ENCODE results near the gene ASB13.

ASB13 gene

GRCh38 chr10:5647507-5648240, 18.7 kb downstream of the ASB13 start:
- DNase-seq: no peak

DNA sequence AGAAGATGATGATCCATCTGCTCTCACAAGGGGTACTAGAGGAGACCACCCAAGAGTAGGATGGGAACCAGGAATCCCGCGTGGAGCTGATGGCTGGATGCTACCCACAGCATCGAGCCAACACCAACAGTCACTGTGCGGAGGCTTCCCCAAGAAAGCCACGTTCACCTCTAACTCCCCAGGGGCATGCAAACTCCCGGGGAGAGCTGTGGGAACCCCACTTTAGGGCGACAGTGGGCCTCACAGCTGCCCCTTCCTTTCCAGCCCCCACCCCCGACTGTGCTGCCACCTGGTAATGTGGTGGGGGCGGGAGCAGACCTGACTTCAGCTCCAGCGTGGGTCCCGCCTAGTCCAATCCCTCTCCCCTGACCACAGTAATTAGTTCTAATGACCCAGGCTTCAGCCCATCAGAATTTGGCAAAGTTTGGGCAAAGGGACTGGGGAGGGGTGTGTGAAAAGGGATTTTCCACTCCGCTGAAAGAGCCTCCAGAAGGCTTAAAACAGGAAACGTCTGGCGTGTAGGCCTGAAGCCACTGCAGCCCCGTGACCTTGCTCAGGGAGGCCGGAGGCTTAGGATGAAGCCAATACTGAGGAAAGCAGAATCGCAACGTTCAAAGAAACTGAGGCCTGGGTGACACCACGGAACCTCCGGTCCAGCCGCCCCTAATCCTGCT, 20.3 kb downstream of the ASB13 start:
- DNase-seq: no peak

DNA sequence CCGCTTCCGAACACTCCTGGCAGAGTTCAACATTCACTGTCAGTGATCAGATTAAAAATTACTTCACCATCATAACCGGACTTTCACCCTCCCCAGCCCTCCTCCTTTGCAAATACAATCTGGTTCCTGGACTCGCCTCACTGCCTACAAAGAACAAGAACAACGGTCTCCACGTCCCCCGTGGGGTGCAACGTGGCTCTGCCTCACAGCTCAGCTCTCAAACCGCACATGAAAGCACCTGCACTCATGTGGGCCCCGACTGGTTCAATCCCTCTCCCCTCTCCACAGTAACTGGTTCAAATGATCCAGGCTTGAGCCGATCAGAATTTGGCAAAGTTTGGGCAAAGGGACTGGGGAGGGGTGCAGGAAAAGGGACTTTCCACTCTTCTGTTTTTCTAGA, 21.0 kb downstream of the ASB13 start:
- DNase-seq: no peak

- no peak for DNase-seq
These were observed 21.5 kb downstream of the ASB13 start for GRCh38 chr10:5644930-5645329.

DNA sequence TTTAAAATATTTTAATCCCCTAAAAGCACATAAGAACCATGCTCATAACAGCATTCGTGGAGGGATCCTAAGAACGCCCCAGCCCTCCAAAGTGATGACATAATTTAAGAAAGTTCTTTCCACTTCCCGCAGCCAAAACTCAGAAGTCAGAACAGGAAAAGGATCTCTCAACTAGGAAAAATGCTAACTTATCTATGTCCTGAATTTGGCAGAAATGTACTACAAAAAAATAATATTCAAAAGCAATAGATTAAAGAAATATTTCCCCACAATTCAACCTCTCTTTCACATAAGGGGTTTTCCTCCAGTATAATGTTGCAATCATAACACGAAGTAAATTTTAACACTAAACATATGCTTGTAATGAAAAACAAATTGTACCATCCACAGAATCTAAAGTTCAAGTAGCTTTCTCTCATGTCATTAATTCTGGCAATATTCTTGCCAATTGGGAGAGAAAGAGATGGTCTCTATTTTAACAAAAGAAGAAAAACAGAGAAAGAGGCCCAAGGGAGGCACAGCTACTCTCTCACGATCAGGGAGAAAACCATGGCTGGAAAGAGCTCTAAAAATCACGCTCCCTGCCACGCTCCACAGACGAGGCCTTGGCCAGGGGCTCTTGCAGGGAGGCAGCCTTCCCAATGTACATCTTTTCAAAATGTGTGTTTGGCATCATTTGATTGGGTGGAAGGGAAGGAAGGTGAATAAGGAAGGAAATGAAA, 22.9 kb downstream of the ASB13 start:
- no peak for DNase-seq

DNA sequence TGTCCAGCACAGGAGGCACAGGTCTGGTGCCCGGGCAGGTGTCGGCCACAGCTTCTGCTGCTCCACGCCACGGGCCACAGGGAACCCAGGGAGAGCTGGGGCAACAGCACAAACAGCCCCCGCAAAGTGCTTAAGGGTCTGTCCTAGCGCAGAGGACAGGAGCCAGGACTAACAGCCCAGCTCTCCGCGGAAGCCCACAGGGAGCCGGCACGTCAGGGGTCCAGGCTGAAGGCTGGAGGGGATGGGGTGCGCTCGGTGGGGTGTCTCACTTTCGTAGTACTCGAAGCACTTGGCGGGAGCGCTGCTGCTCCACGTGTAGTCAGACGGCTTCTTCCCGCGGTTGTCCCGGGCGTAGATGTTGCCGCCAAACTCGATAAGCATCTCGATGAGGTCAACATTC, 24.9 kb downstream of the ASB13 start:
- no peak for DNase-seq

GRCh38 chr10:5640501-5640900, 25.9 kb downstream of the ASB13 start:
- no peak for DNase-seq

- no peak for DNase-seq
These were observed 26.4 kb downstream of the ASB13 start for GRCh38 chr10:5640036-5640435.

DNA sequence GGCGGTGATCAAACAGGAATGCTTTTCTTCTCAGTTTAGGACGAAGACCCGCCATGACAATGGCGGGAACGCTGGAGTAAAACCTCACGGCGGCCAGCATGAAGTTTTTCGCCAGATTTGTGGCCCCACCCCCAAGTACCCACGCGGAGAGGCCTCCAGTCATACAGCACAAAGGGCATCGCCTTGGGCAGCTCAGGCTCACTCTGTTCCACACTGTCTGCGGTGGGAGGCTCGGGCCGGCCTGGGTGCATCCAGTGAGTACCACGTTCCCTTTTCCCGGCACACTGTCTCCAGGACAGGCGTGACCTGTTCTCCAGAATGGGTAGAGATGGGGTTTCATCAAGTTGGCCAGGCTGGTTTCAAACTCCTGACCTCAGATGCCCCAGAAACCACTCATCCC, 27.3 kb downstream of the ASB13 start:
- DNase-seq: no peak

DNA sequence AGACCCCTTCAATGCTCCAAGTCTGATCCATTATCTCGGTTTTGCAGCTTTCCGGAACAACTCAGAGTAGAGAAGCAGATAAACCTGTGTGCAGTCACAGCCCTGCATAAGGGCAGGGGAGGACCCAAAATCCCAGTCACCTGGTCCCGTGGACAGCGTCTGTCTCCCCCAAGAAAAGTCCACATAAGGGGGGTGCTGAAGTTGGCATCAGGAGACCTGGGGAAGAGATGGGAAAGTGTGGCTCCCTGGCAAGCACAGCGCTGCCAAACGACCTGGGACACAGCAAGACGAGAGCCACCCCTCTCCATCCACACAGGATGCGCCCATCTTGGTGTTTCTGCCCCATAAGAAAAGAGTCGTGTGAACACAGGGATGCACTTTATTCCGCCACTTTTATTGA, 27.9 kb downstream of the ASB13 start:
- no peak for DNase-seq

DNA sequence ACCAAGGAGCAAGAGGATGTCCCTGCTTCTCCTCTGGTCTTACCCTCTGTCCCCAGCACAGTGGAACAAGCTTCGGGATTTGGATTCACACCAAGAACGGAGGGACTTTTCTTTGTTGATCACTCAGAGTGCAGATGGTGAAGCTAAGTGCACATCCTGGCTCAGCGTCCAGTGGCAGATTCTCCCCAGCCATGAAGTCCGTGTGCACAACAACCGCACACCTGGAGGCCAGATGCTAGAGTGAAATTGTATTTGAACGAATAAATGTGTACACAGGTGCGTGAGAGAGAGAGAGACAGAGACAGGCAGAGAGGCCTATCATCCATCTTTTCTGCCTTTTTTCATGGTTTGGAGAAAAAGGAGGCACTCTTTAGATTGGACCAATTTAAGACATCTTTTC, 31.5 kb downstream of the ASB13 start:
- no peak for DNase-seq

DNA sequence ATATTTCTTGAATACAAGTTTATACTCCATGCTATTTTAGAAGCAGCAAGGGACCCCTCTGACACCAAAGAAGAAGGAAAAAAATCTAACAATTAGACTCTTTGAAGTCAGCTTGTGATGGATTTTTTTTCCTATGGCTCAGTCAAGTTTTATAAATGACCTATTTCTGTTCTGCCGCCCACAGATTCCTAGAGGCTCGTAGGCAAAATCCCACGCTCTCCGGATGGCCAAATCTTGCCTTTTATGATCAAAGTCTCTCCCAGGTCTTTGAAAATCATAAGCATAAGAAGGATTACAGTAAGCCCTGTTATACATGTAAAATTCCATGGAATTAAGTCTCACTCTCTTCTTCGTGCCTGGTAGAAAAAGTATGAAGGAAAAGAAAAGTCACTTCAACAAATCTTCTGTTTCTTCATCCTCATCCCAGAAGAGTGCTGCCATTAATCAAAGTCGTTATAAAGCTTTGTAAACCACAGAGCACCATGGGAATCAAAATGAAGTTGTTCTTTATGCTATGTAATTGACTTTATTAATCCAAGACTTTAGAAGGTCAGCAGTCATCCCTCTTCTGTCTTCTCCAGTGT, 33.1 kb downstream of the ASB13 start:
- DNase-seq: no peak

GRCh38 chr10:5632446-5632845, 33.9 kb downstream of the ASB13 start:
- DNase-seq: no peak

GRCh38 chr10:5631936-5632335, 34.5 kb downstream of the ASB13 start:
- no peak for DNase-seq

DNA sequence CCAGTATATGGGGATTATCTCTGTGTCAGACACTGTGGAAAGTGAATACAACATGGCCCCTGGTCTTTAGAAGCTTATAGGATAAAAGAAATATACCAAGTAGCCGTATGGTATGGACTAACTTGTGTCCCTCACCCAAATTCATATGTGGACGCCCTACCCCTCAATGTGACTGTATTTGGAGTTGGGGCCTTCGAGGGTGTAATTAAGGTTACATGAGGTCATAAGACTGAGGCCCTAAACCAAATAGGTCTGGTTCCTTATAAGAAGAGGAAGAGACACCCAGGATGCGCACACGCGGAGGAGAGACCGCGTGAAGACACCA, 36.3 kb downstream of the ASB13 start:
- DNase-seq: no peak

DNA sequence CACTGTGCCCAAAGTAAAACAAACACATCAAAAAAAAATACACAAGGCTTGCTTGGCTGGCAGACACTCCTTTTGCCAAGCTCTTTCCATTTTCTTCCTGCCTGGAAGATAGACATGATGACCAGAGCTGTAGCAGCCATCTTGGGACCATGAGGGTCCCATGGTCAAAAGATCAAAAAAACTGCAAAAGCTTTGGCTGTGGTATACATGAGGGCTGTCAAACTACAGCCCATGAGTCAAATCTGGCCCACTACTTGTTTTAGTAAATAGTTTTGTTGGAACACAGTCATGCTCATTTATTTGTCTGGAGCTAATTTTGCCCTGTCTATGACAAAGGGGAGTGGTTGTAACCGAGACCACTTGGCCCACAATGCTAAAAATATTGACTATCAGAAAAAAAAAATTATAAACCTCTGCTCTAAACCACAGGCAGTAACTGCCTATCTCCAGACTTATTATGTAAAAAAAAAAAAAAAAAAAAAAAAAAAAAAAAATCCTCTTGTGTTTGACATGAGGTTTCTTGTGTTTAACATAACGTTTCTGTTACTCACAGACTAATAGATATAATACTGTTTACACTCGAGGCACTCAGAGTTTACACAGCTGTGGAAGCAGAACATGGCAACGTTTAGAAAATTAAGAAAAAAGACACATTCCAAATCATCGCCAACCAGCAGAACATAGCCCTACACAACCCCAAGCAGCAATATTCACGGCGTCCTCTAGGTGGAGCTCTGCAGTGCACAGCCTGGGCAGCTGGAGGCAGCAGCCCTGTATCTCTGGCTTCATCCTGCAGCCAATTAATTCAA, 36.9 kb downstream of the ASB13 start:
- peak; percentile 93 for DNase-seq

GRCh38 chr10:5628451-5629302, 37.7 kb downstream of the ASB13 start:
- DNase-seq: no peak

DNA sequence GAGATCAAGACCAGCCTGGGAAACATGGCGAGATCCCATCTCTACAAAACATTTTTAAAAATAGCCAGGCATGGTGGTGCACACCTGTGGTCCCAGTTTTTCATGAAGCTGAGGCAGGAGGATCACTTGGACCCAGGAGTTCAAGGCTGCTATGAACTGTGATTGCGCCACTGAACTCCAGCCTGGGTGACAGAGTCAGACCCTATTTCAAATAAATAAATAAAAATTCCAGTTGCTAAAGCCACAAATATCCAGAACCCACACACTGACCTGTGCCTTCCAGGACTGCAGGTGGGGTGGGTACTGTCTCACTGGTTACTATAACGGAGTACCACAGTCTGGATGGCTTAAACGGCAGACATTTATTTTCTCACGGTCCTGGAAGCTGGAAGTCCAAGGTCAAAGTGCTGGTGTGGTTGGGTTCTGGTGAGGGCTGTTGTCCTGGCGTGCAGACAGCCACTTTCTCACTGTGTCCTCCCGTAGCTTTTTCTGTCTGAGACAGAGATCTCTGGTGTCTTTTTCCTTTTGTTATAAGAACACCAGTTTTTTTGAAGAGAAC, 38.8 kb downstream of the ASB13 start:
- no peak for DNase-seq

DNA sequence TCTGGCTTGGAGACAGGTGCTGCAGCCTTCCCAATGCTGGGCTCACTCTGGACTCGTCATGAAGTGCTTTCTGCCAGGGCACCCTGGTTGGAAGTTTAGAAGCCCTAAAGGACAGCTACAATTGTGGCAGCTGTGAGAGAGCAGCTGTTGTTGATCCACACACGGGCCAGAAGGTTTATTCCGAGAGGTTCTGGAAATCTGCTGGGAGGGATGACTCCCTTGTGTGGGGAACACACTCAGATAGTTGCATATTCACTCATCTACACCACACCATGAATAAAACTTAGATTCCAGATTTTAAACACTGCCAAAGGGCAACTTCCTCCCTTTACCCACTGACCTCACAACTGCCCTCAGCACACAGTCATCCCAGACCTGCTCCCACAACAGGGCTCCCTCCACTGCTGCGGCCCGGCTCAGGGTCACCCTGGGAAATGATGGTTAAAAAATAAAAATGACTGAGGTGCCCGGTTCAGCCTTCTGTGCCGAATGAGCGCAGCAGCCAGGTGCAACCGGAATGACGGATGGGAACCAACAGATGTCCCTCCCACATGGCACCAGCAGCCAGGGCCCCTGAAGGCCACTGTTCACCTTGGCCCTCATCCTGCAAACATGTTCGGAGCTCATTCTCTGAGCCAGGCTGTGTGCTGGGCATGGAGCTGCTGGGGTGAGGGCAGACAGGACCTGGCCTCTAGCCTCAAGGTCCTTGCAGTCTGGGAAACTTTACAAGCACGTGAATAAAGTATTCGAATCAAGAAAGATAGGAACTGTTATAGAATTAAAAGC, 40.2 kb downstream of the ASB13 start:
- DNase-seq: no peak

DNA sequence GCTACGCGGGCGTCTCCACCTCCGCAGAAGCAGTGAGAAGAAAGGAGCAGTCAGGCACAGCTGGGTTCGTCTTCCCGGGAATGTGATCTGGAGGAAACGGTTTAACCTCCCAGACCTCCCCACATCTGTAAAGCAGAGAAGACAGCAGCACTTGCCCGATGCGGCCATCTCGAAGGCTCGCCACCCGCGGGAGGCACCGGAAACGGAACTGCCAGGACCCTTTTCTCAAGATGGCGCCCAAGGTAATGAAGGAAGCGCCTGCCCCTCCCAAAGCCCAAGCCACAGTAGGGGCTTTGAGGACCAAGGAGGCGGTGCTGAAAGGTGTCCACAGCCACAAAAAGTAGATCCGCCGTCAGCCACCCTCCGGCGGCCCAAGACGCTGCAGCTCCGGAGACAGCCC, 41.7 kb downstream of the ASB13 start:
- no peak for DNase-seq
